ENCODE results near the gene DNAJC10. TPM values are rescaled to one million over a fixed set of nuclear protein-coding genes. Genes with fewer than 3 reads are reported as not detected.
"Not testable (repeated sequence)": the region's sequence is repeated elsewhere in the genome, so short reads cannot be mapped to it uniquely, and the experiment has no call there.

DNAJC10 gene
- 49.1 and 57.7 TPM in 2 replicates for total RNA-seq
- polyA plus RNA-seq (2012): 41.8 TPM

GRCh38 chr2:182715892-182716649 lies at the start of gene DNAJC10:
TSS of gene DNAJC10 (plus strand) at chr2:182716257. CDS start at chr2:182718087, 1,830 bp downstream.
- DNase-seq (ENCODE audit: low read depth): peak; percentile 88

- DNase-seq (ENCODE audit: low read depth): peak; percentile 18
Observed at GRCh38 chr2:182666674-182667314, 49.3 kb upstream of the DNAJC10 start.

GRCh38 chr2:182667315-182667695 lies 48.8 kb upstream of the DNAJC10 start:
- DNase-seq (ENCODE audit: low read depth): no peak

- peak; percentile 77 for DNase-seq (ENCODE audit: low read depth)
Observed at GRCh38 chr2:182668671-182669070, 47.4 kb upstream of the DNAJC10 start.

GRCh38 chr2:182672466-182673165 lies 43.4 kb upstream of the DNAJC10 start:
- DNase-seq (ENCODE audit: low read depth): peak; percentile 58

GRCh38 chr2:182680837-182681236 lies 35.2 kb upstream of the DNAJC10 start:
- no peak for DNase-seq (ENCODE audit: low read depth)

GRCh38 chr2:182682210-182682609 lies 33.8 kb upstream of the DNAJC10 start:
- DNase-seq (ENCODE audit: low read depth): no peak

GRCh38 chr2:182685559-182685958 lies 30.5 kb upstream of the DNAJC10 start:
- no peak for DNase-seq (ENCODE audit: low read depth)

- not testable (repeated sequence) for DNase-seq (ENCODE audit: low read depth)
Observed at GRCh38 chr2:182686763-182687162, 29.3 kb upstream of the DNAJC10 start.

GRCh38 chr2:182694189-182694588 lies 21.9 kb upstream of the DNAJC10 start:
- DNase-seq (ENCODE audit: low read depth): no peak

GRCh38 chr2:182695776-182696175 lies 20.3 kb upstream of the DNAJC10 start:
- no peak for DNase-seq (ENCODE audit: low read depth)

GRCh38 chr2:182698671-182699070 lies 17.4 kb upstream of the DNAJC10 start:
- DNase-seq (ENCODE audit: low read depth): no peak

- DNase-seq (ENCODE audit: low read depth): no peak
Observed at GRCh38 chr2:182705761-182706160, 10.3 kb upstream of the DNAJC10 start.

- DNase-seq (ENCODE audit: low read depth): no peak
Observed at GRCh38 chr2:182706751-182707150, 9.3 kb upstream of the DNAJC10 start.

- no peak for DNase-seq (ENCODE audit: low read depth)
Observed at GRCh38 chr2:182713601-182714000, 2.5 kb upstream of the DNAJC10 start.

GRCh38 chr2:182715121-182715891 lies 751 bp upstream of the DNAJC10 start:
- DNase-seq (ENCODE audit: low read depth): no peak

GRCh38 chr2:182716650-182716979 lies 558 bp downstream of the DNAJC10 start:
- no peak for DNase-seq (ENCODE audit: low read depth)

- no peak for DNase-seq (ENCODE audit: low read depth)
Observed at GRCh38 chr2:182717416-182717815, 1.4 kb downstream of the DNAJC10 start.

- DNase-seq (ENCODE audit: low read depth): no peak
Observed at GRCh38 chr2:182717816-182718215, 1.8 kb downstream of the DNAJC10 start.

- DNase-seq (ENCODE audit: low read depth): no peak
Observed at GRCh38 chr2:182718459-182718858, 2.4 kb downstream of the DNAJC10 start.

- DNase-seq (ENCODE audit: low read depth): not testable (repeated sequence)
Observed at GRCh38 chr2:182719116-182719515, 3.1 kb downstream of the DNAJC10 start.

Data from myocyte (in vitro differentiated cells).